Measurements from ENCODE around the gene ELAPOR2.
"Not testable (repeated sequence)": the region's sequence is repeated elsewhere in the genome, so short reads cannot be mapped to it uniquely, and the experiment has no call there.

ELAPOR2 gene

GRCh38 chr7:87059525-87060287 is at the start of gene ELAPOR2:
Gene ELAPOR2, minus strand, starts transcription at chr7:87059654. Its CDS starts 141 bp downstream, at chr7:87059513.
- no peak for DNase-seq (ENCODE audit: low read depth)

DNA sequence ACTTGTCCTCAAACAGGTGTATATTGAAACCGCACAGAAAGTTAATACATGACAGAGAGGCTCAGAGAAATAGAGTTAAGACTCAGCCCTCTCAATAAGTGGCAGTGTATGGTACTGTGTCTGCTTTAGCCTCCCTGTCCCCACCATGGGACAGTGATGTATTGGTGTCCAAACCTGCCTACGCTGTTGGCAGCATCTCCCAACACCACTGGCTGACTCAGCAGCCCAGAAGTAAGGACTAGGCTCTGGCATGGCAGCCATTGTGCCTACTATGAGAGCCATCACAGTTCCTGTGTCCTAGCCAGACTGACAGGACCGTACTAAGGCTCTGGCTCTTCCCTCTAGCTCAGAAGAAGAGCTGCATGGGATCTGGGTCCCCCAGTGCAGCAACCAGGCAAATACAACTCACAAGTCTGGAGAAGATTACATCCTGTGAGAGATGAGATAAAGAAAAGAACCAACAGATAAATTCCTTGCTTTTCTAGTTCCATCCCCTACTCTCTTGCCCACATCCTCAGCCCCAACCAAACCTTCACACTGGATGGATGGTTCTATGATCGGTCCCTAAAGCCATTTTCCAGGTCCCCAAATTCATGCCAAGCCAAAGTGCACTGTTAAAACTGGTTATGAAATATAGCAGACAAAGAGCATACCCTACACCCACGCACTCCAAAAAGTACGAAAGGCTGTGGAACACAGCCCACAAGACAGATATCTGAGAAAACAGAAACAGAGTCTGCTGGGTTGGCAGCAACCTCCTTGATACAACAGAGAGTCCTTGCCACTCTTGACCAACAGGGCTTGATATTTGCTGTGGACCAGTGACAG is 48.7 kb upstream of the ELAPOR2 start:
- DNase-seq (ENCODE audit: low read depth), result no peak

- DNase-seq (ENCODE audit: low read depth), result no peak
Observed at GRCh38 chr7:87106974-87107612, 47.6 kb upstream of the ELAPOR2 start.

- DNase-seq (ENCODE audit: low read depth), result no peak
Observed at GRCh38 chr7:87105401-87105800, 45.9 kb upstream of the ELAPOR2 start.

DNA sequence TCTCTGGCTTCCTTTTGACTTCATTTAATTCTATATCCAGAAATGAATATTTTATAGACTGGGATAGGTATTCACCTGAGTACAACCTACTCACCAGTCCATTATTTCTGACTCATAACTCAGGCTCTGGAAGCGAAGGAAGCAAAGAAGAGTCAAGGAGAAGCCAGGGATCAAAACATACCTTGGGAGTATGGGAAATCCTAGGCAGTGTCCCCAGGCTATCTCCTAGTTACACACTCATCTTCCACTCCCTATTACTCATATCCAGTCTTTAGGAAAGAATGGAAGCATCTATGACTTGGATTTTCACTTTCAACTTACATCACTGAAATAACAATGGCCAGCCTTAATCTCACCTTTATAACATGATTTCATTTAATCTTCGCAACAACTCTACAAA is 40.9 kb upstream of the ELAPOR2 start:
- no peak for DNase-seq (ENCODE audit: low read depth)

GRCh38 chr7:87097375-87097774 is 37.9 kb upstream of the ELAPOR2 start:
- DNase-seq (ENCODE audit: low read depth), result not testable (repeated sequence)

- DNase-seq (ENCODE audit: low read depth), result no peak
Observed at GRCh38 chr7:87094322-87094721, 34.9 kb upstream of the ELAPOR2 start.

DNA sequence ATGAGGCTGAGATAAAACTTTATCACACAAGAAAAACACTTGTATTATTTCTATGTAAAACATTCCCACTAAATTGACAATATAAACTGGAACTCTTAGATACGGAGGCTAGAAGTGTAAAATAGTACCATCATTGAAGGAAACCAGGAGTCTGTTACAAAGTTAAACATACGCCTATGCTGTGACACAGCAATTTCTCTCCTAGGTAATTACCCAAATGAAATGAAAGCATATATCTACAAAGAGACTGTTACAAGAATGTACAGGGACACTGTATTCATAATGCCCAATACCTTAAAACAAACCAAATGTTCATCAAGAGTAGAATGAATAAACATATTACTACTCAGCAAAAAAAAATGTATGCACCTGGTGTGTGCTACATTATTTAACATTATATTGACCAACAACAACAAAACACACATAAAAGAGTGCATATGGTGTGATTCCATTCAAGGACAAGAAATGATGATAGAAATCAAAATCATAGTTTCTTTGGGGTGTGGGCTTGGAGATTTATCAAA is 33.2 kb upstream of the ELAPOR2 start:
- DNase-seq (ENCODE audit: low read depth), result no peak

DNA sequence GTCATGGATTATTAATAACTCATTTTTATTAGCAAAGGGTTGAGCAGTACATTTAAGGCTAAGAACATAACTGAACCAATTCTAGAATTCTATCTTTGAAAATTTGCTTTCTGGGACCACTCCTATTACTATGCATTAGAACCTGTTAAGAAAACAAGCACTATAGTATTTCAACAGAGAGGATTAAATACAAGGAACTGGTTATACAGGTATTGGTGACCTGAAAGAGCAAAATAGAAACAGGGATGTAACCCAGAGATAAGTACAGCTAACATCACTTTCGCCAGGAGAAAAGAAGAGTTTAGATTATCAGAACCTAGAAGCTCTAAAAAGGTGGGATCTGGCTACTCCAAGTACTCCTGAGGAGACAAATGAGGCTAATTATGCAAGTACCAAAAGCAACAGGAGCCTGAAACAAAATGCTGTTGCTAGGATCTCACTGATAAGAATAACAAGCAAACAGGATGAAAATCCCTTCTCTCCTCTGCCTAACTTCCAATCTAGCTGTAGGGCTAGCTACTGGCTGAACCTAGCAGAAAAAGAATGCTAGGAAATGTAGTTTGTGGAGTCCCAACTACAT is 32.1 kb upstream of the ELAPOR2 start:
- DNase-seq (ENCODE audit: low read depth), result no peak

GRCh38 chr7:87083865-87084519 is 24.5 kb upstream of the ELAPOR2 start:
- DNase-seq (ENCODE audit: low read depth), result peak; percentile 13

DNA sequence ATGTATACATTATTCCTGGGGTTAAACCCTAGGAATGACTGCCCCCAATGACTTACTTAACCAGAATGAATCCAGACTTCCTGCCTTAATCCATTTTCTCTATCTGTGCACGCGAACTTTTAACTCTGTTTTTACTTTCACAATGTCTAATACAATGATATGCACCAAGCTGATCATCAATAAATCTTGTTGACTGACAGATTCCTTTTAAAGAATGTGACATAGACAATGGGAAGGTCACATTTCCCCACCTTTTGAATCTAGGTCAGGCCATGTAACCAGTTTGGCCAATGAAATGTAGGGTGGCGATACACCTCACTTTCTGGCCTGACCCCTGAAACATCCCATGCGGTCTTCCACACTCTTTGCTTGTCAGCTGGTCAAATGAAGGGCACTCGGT is 23.2 kb upstream of the ELAPOR2 start:
- no peak for DNase-seq (ENCODE audit: low read depth)

DNA sequence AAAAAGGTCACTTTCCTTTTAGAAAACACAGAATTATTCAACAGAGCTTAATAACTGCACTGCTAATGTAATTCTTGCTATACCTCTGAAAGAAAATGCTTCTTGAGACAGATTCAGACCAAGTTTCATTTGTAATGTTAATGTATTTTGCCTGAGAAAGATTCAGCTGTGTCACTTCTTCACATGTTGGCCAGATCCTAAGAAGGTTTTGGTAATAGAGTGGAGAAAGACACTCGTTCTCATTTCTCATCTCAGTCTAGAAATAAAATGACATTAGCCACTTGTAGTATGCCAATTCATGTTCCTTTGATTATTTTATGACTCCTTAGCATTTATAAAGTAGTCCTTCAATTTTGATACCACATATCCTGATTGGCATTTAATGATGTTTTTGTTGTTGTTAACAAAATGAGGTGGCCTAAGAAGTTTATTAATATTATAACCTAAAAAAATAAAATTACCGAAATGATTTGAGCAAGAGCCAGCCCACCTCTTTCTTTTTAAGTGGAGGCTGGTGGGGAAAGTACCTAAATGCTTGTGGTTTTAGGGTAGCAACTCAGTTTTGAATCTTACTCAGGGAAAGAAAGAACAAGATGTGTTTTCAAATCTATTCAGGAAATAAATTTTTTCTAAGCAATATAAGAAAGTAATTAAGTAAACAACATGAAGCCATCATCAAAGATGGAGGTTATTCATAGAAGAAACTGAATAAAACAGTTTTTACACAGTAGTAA is 16.4 kb upstream of the ELAPOR2 start:
- no peak for DNase-seq (ENCODE audit: low read depth)

- no peak for DNase-seq (ENCODE audit: low read depth)
Observed at GRCh38 chr7:87067788-87068187, 8.3 kb upstream of the ELAPOR2 start.

DNA sequence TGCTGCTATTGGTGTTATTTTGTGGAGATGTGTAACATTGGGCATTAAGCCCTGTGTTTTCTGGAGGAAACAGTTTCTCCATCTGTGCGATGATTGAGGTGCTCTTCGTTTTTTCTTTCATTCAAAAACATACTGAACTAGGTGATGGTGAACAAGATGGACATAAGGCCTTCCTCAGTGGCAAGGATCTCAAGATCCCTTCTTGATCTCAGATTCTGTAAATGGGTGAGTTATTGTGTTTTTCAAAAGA is 759 bp upstream of the ELAPOR2 start:
- no peak for DNase-seq (ENCODE audit: low read depth)

DNA sequence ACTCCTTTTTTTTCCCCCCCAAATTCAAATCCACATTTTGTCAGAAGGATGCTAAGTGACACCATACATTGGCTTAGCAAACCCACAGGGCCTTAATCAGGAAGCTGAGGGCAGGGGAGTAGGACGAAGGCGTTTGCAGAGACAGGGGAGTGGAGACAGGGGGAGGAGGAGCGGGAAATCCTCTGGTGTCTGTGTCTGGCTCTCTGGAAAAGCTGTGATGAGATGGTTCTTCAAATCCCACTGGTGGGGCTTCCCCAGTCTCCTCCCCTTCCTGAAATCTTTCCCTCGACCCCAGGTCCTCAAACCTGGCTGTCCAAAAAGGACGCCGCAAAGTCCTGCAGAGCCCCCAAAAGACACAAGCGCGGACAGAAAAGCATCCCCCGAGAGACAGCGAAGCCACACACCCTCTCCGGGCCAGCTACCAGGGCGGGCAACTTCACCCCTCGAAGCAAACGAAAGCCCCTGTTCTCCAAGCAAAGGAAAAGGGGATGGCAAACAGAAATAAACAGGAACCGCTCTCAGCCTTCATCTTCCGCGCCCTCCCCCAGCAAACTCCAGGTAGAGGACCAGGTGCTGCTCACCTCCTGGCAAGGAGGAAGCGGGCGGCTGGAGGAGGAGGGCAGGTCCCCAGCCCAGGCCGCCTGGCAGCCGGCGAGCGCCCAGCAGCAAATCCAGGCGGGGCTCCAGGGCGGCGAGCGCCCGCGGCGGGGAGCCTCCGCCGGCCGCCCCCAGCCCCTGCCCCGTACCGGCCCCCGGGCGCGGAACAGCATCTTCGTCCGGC is 520 bp downstream of the ELAPOR2 start:
- no peak for DNase-seq (ENCODE audit: low read depth)

- DNase-seq (ENCODE audit: low read depth), result no peak
Observed at GRCh38 chr7:87057210-87057609, 2.2 kb downstream of the ELAPOR2 start.

- DNase-seq (ENCODE audit: low read depth), result no peak
Observed at GRCh38 chr7:87056346-87056745, 3.1 kb downstream of the ELAPOR2 start.

- DNase-seq (ENCODE audit: low read depth), result no peak
Observed at GRCh38 chr7:87048839-87049238, 10.6 kb downstream of the ELAPOR2 start.

- DNase-seq (ENCODE audit: low read depth), result no peak
Observed at GRCh38 chr7:87046456-87046855, 13.0 kb downstream of the ELAPOR2 start.

DNA sequence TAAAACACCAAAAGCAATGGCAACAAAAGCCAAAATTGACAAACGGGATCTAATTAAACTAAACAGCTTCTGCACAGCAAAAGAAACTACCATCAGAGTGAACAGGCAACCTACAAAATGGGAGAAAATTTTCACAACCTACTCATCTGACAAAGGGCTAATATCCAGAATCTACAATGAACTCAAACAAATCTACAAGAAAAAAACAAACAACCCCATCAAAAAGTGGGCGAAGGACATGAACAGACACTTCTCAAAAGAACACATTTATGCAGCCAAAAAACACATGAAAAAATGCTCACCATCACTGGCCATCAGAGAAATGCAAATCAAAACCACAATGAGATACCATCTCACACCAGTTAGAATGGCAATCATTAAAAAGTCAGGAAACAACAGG is 14.7 kb downstream of the ELAPOR2 start:
- DNase-seq (ENCODE audit: low read depth), result not testable (repeated sequence)

Measured in amniotic epithelial cell (primary cell).